GM21515 (cell line): ENCODE data around the gene RPL18.
"Not testable (repeated sequence)": the region's sequence is repeated elsewhere in the genome, so short reads cannot be mapped to it uniquely, and the experiment has no call there.

Experiments used
- ATAC-seq: cut with Tn5 transposase; IDR thresholded peaks from one replicate; pipeline ENCODE4 v1.9.1; 2021; ENCODE audit not compliant: unreplicated experiment

Gene RPL18

GRCh38 chr19:48618916-48619691 is at the start of gene RPL18, which contains the start of gene SPHK2:
Gene RPL18, minus strand, starts transcription at chr19:48619178. Its CDS starts 35 bp downstream, at chr19:48619143.
Gene SPHK2, plus strand, starts transcription at chr19:48619506. Its CDS starts 1,009 bp downstream, at chr19:48620515.
- peak; percentile 80 for ATAC-seq

GRCh38 chr19:48668761-48669160 is 49.8 kb upstream of the RPL18 start:
- no peak for ATAC-seq

- no peak for ATAC-seq
Observed at GRCh38 chr19:48668332-48668731, 49.4 kb upstream of the RPL18 start.

- no peak for ATAC-seq
Observed at GRCh38 chr19:48665786-48666185, 46.8 kb upstream of the RPL18 start.

GRCh38 chr19:48664476-48664875 is 45.5 kb upstream of the RPL18 start:
- no peak for ATAC-seq

- ATAC-seq = no peak
Observed at GRCh38 chr19:48663667-48664066, 44.7 kb upstream of the RPL18 start.

GRCh38 chr19:48661711-48662090 is 42.7 kb upstream of the RPL18 start:
- ATAC-seq = no peak

- no peak for ATAC-seq
Observed at GRCh38 chr19:48660852-48661710, 42.1 kb upstream of the RPL18 start.

GRCh38 chr19:48659768-48660167 is 40.8 kb upstream of the RPL18 start:
- ATAC-seq = no peak

- ATAC-seq = no peak
Observed at GRCh38 chr19:48658483-48658882, 39.5 kb upstream of the RPL18 start.

GRCh38 chr19:48657828-48658227 is 38.9 kb upstream of the RPL18 start:
- not testable (repeated sequence) for ATAC-seq

- no peak for ATAC-seq
Observed at GRCh38 chr19:48656840-48657474, 38.0 kb upstream of the RPL18 start.

- no peak for ATAC-seq
Observed at GRCh38 chr19:48654299-48655059, 35.5 kb upstream of the RPL18 start.

GRCh38 chr19:48651683-48652048 is 32.7 kb upstream of the RPL18 start:
- no peak for ATAC-seq

- no peak for ATAC-seq
Observed at GRCh38 chr19:48650974-48651682, 32.1 kb upstream of the RPL18 start.

- no peak for ATAC-seq
Observed at GRCh38 chr19:48648134-48648533, 29.2 kb upstream of the RPL18 start.

GRCh38 chr19:48646722-48647216 is 27.8 kb upstream of the RPL18 start:
- no peak for ATAC-seq

GRCh38 chr19:48646001-48646721 is 27.2 kb upstream of the RPL18 start, which contains the start of gene CA11:
Gene CA11, minus strand, starts transcription at chr19:48646187. Its CDS starts 555 bp downstream, at chr19:48645632.
- ATAC-seq = peak; percentile 66

GRCh38 chr19:48645620-48646000 is 26.6 kb upstream of the RPL18 start:
- no peak for ATAC-seq
